SK-N-MC (cell line): ENCODE results near the gene NRXN3.
"Not testable (repeated sequence)": the region's sequence is repeated elsewhere in the genome, so short reads cannot be mapped to it uniquely, and the experiment has no call there.

Experiments
- DNase-seq: peaks from one replicate; pipeline ENCODE4 v3.0.0-alpha.2; 2011; ENCODE audit warnings: low read depth, low spot score
- H3K27ac ChIP-seq: fragments of 200-600 bp; sonication (generic); 2 replicates; pipeline ENCODE4 v1.5.1; 2016; ENCODE audit warnings: mixed run types
- H3K36me3 ChIP-seq: fragments of 200-600 bp; sonication (generic); 2 replicates; pipeline ENCODE4 v1.6.1; 2017; ENCODE audit warnings: antibody characterized with exemption, low read length, mixed read lengths; ENCODE audit not compliant: insufficient read depth
- H3K4me3 ChIP-seq: fragments of 200-600 bp; sonication (generic); 2 replicates; pipeline ENCODE4 v1.5.1; 2016
- H3K9ac ChIP-seq: fragments of 200-600 bp; sonication (generic); 2 replicates; pipeline ENCODE4 v1.8.0; 2017; ENCODE audit warnings: mixed run types, mixed read lengths; ENCODE audit not compliant: insufficient read length
- H3K9me3 ChIP-seq: fragments of 200-600 bp; sonication (generic); 2 replicates; pipeline ENCODE4 v1.6.1; 2017; ENCODE audit warnings: low read depth, mild to moderate bottlenecking, antibody characterized with exemption, low read length, moderate library complexity, mixed read lengths
- EZH2 ChIP-seq: fragments of 200-600 bp; sonication (generic); IDR thresholded peaks from one replicate; pipeline ENCODE4 v1.6.1; 2017; ENCODE audit warnings: antibody characterized with exemption
- FOXP2 ChIP-seq: optimal IDR thresholded peaks from 2 replicates; pipeline ENCODE3; 2011; ENCODE audit warnings: mild to moderate bottlenecking, moderate library complexity; ENCODE audit not compliant: insufficient read depth; ENCODE audit errors: extremely low read length, control extremely low read depth
- POLR2AphosphoS5 ChIP-seq: IDR thresholded peaks from 2 replicates; pipeline ENCODE4 v1.6.1; 2012; ENCODE audit warnings: mild to moderate bottlenecking, low read depth, low read length, borderline replicate concordance

The NRXN3 gene

DNA sequence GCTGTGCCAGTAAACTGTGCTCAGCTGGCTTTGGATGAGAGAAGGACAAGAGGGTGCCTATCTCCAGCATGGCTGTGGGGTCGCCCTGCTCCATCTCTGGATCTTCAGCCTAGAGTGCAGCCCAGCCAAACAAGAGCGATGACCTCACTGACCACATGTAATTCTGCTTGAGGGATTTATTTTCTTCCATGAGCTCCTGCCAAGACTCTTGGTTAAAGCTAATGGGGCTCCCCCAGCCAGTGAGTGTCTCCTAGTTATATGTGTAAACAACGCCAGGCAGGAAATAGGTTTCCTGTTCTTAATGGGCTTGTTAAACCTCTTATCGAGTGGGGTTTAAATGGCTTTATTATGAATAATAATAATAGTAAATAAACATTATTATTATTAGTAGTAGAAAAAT is 397.2 kb downstream of the NRXN3 start:
- DNase-seq: no peak
- Histone ChIP-seq H3K4me3 (no peak overlapping the region), H3K27ac (no peak overlapping the region), H3K36me3 (no peaks in the 10 kb centered on the region), H3K9me3 (no peaks in the 10 kb centered on the region), H3K9ac (no peak overlapping the region)
- no peak for TF ChIP-seq POLR2AphosphoS5
- TF ChIP-seq EZH2: no peak
- TF ChIP-seq FOXP2: no peak

DNA sequence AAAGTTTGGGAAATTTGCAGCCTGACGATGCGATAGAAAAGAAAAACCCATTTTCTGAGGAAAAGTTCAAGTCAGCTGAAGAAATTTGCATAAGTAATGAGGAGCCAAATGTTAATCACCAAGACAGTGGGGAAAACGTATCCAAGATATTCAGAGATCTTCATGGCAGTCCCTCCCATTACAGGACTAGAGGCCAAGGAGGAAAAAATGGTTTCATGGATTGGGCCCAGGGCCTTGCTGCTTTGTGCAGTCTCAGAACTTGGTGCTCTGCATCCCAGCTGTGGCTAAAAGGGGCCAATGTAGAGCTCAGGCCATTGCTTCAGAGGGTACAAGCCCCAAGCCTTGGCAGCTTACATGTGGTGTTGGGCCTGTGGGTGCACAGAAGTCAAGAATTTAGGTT is 403.6 kb downstream of the NRXN3 start:
- not testable (repeated sequence) for DNase-seq, H3K9ac ChIP-seq, H3K27ac ChIP-seq, H3K36me3 ChIP-seq, H3K9me3 ChIP-seq, H3K4me3 ChIP-seq

DNA sequence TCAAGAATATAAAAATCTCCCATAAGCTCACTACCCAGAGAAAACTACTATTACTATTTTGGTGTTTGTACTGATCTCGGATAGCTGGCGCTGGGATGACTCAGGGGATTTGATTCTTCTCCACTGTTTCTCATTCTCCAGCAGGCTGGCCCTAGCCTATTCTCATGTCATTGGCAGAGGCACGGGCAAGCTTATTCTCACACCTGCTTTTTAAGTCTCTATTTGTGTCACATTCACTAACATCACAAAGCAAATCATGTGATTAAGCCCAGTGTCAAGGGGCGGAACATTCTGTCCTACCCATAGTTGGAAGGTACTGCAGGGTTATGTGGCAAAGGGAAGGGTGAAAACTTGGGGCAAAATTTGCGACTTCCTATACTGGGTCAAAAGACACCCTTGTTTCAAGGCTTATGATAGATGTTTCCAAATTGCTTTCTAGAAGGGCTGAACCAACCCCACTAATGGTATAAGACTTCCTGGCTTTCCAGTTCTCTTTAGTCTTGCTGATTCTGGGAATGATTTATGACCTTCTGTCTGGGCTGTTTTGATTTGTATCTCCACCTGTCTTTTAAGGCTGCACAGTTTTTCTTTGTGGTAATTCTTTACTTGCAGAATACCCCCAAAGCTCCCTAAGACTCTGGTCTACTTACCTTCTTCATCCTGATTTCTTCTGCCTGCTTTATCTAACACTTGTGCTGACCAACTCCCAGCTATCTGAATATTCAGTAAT is 406.4 kb downstream of the NRXN3 start:
- H3K27ac ChIP-seq: no peak overlapping the region
- TF ChIP-seq POLR2AphosphoS5: no peak
- TF ChIP-seq FOXP2: no peak
- no peak overlapping the region for H3K9ac ChIP-seq
- H3K9me3 ChIP-seq: no peaks in the 10 kb centered on the region
- H3K4me3 ChIP-seq: no peak overlapping the region
- DNase-seq: no peak
- H3K36me3 ChIP-seq: no peaks in the 10 kb centered on the region

DNA sequence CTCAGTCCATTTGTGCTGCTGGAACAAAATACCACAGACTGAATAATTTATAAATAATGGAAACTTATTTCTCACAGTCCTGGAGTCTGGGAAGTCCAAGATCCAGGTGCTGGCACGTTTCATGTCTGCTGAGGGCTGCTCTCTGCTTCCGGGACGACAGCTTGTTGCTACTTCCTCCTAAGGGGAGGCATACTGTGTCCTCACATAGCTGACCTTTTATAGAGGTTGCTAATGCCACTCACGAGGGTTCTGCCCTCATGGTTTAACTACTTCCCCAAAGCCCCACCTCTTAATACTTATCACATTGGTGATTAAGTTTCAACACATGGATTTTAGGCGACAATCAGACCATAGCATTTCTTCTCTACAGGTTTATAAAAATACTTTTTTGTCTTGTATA is 411.1 kb downstream of the NRXN3 start:
- H3K36me3 ChIP-seq: no peaks in the 10 kb centered on the region
- no peak for TF ChIP-seq POLR2AphosphoS5
- TF ChIP-seq FOXP2: no peak
- no peak for TF ChIP-seq EZH2
- no peak overlapping the region for H3K4me3 ChIP-seq
- no peak overlapping the region for H3K27ac ChIP-seq
- no peaks in the 10 kb centered on the region for H3K9me3 ChIP-seq
- DNase-seq: no peak
- H3K9ac ChIP-seq: no peak overlapping the region

GRCh38 chr14:78586681-78587080 is 416.5 kb downstream of the NRXN3 start:
- no peak for TF ChIP-seq FOXP2
- no peak for TF ChIP-seq POLR2AphosphoS5
- TF ChIP-seq EZH2: no peak
- no peak for DNase-seq
- Histone ChIP-seq H3K36me3 (no peaks in the 10 kb centered on the region), H3K9me3 (no peaks in the 10 kb centered on the region), H3K4me3 (no peak overlapping the region), H3K27ac (no peak overlapping the region), H3K9ac (no peak overlapping the region)

- Histone ChIP-seq H3K27ac (no peak overlapping the region), H3K36me3 (no peaks in the 10 kb centered on the region)
- TF ChIP-seq EZH2 (no peak), POLR2AphosphoS5 (no peak), FOXP2 (no peak)
Measured at GRCh38 chr14:78588906-78589305, 418.7 kb downstream of the NRXN3 start.

GRCh38 chr14:78592616-78593219 is 422.5 kb downstream of the NRXN3 start:
- no peak for DNase-seq
- Histone ChIP-seq H3K4me3 (no peak overlapping the region), H3K9me3 (no peaks in the 10 kb centered on the region), H3K9ac (no peak overlapping the region), H3K36me3 (no peaks in the 10 kb centered on the region), H3K27ac (no peak overlapping the region)
- TF ChIP-seq FOXP2 (no peak), POLR2AphosphoS5 (no peak), EZH2 (no peak)

More at GRCh38 chr14:78588906-78589305, 418.7 kb downstream of the NRXN3 start:
- no peak for DNase-seq
- no peak overlapping the region for H3K4me3 ChIP-seq
- no peak overlapping the region for H3K9ac ChIP-seq
- H3K9me3 ChIP-seq: no peaks in the 10 kb centered on the region

- Histone ChIP-seq H3K27ac (no peak overlapping the region), H3K4me3 (no peak overlapping the region), H3K36me3 (no peaks in the 10 kb centered on the region), H3K9ac (no peak overlapping the region), H3K9me3 (no peaks in the 10 kb centered on the region)
- TF ChIP-seq EZH2 (no peak), POLR2AphosphoS5 (no peak), FOXP2 (no peak)
- DNase-seq: no peak
Measured at GRCh38 chr14:78593949-78594348, 423.8 kb downstream of the NRXN3 start.

- H3K36me3 ChIP-seq: no peaks in the 10 kb centered on the region
- H3K4me3 ChIP-seq: no peak overlapping the region
- no peak overlapping the region for H3K9ac ChIP-seq
- DNase-seq: no peak
- TF ChIP-seq EZH2 (no peak), POLR2AphosphoS5 (no peak), FOXP2 (no peak)
- no peak overlapping the region for H3K27ac ChIP-seq
- no peaks in the 10 kb centered on the region for H3K9me3 ChIP-seq
Measured at GRCh38 chr14:78595797-78596196, 425.6 kb downstream of the NRXN3 start.
